ENCODE measurements around the gene CHD2. TPM values are rescaled to one million over a fixed set of nuclear protein-coding genes. Genes with fewer than 3 reads are reported as not detected.
"Not testable (repeated sequence)": the region's sequence is repeated elsewhere in the genome, so short reads cannot be mapped to it uniquely, and the experiment has no call there.

Gene CHD2
- total and polyA plus RNA-seq, 3 experiments from 2014 or later, result 80.3 to 109 (median 99.0) TPM

DNA sequence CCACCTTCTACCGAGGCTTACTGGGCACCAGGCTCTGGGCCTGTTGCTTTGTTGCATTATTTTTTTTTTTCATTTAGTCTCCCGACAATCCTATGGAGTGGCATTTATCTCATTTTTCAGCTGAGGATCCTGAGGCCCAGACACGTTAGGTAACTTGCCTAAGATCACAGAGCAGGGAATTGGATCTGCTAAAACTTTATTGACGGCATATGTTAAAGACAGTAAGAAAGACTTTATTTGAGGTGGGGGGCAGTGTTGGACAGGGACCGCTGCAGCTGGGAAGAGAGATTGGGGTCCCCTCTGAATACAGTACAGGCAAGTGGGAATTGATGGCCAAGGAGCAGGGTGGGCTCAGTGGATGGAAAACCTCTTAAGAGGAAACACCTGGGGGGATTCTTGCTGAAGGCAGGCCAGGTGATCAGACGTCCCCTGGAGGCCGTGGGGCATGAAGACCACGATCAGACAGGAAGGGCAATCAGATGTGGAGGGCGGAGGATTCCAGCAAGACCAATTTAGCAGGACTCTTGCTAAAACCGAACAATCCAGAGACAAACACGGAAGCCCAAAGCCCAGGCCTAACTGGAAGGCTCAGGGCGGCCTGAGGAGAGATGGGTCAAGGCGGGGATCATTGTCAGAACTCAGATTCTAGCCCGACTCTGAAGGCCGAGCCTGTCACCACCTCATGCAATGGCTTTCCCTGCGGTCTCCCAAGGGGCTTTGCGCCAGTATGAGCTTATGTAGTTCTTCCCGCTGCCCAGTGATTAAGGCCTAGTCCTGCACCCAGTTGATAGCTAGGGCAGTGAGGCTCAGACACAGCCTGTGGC, 135.2 kb downstream of the CHD2 start:
- Mint-ChIP-seq H3K36me3 (no peaks in the 10 kb centered on the region), H3K4me1 (peaks cover 13 to 19% (median 14%) of the 10 kb centered on the region in 3 donors), H3K27ac (peak overlapping the region in 4 of 8 donors; percentile 5 to 92 (median 50)), H3K27me3 (peaks cover 2 to 3% of the 10 kb centered on the region in 2 donors), H3K4me3 (peak overlapping the region in 1 of 7 donors; percentile 14), H3K9me3 (no peaks in the 10 kb centered on the region)
- peaks cover 14% of the 10 kb centered on the region for H3K4me1 ChIP-seq (ENCODE audit: insufficient read depth, low read length)
- H3K27me3 ChIP-seq (ENCODE audit: insufficient read depth, low read length, poor library complexity, severe bottlenecking), result no peaks in the 10 kb centered on the region
- no peak for DNase-seq
- H3K36me3 ChIP-seq (ENCODE audit: insufficient read depth, low read length), result no peaks in the 10 kb centered on the region
- ChIA-PET POLR2A (interaction anchor here (1.0 kb wide), 1 partner anchor 13 kb away, joined by 5 read pairs; no protein-coding TSS in a partner anchor), CTCF (interaction anchor here (1.0 to 3.9 kb wide), 12 partner anchors 9 to 1085 kb away, joined by 3 to 34 read pairs (median 4); no protein-coding TSS in a partner anchor)
- H3K27ac ChIP-seq (ENCODE audit: low read depth, low read length), result no peak overlapping the region
- H3K4me3 ChIP-seq (ENCODE audit: low read length), result no peak overlapping the region
- H3K9me3 ChIP-seq (ENCODE audit: low read length), result no peaks in the 10 kb centered on the region

DNA sequence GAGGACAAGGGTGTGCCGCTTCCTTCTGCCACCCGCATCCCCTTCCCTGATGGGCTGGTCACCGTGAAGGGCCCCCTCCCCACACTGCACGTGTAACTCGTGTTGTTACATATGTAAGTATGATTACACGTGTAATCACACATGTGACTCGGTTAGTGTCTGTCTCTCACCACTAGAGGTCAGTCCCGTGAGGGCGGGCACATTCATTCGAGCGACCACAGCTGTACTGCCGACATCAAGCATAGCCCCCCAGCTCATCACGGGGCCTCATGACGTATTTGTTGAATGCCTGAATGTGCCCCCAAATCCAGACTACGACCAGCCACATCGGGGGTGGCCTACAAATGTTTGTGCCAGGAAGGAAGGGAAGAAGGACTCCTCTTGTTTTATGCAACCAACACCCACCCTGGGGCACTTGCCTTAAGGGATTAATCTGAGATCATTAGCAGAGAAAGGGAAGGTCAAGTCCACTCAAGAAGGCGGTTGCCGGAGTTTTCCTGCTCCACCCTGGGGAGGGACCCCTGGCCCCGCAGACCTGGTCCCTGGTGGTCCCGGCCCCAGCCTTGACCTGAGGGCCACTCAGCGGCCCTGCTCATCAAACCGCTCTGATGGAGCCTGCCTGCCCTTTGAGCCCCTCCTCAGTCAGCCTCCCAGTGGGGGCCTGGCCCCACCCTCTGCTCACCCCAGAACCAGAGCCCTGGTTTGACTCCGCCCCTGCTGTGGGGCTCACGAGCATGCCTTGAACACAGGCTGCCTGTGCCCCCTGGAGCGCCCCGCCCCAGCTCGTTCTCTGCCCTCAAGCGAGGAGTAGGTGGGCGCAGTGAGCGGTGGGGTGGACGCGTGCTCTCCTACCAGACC, 136.1 kb downstream of the CHD2 start:
- peak overlapping the region in 5 of 8 donors; percentile 57 to 92 (median 70) for H3K27ac Mint-ChIP-seq
- CTCF ChIA-PET, result interaction anchor here (1.1 to 3.9 kb wide), 12 partner anchors 8 to 1084 kb away, joined by 3 to 34 read pairs (median 4); no protein-coding TSS in a partner anchor
- H3K4me3 ChIP-seq (ENCODE audit: low read length), result peak overlapping the region; percentile 7

DNA sequence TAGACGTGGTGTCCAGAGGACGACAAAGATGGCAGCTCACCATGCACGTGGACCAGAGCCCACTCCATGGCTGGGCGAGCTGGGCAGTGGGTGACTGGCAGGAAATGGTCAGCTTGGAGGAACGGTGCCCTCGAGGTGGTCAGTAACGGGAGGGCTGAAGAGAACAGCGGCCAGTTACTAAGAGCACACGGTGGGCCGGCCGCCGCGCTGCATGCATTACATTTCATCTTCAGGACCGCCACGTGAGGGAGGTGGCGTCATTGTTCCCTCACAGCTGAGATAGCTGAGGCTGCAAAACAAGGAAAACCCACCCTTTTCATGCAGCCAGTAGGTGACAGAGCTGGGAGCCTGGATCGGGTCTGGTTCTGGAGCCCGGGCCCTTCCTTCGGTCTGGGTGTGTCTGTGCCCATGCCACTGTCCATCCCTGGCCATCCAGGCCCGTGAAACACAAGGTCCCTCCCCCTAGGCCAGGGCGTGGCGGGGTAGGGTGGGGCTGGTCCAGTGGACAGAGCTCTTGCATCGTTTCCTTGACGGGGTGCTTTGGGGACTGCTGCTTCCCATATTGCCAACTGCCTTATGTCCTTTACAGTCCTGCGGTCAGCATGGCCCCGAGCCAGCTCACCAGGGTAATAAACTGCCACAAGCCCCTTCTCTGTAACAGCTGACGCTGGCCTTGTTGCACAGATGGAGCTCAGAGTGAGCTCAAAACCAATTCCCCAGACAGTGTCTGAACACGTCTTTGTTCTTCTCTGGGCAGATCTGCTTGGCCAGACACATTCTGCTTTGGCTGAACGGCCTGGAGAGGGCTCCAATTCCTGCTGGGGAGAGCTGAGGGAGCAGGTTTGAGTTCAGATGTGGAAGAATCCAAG, 137.1 kb downstream of the CHD2 start:
- peaks cover 2 to 3% of the 10 kb centered on the region in 2 donors for H3K27me3 Mint-ChIP-seq
- H3K4me3 Mint-ChIP-seq, result no peak overlapping the region
- Histone ChIP-seq H3K36me3 (ENCODE audit: insufficient read depth, low read length) (no peaks in the 10 kb centered on the region), H3K4me1 (ENCODE audit: insufficient read depth, low read length) (peaks cover 10% of the 10 kb centered on the region), H3K27me3 (ENCODE audit: insufficient read depth, low read length, poor library complexity, severe bottlenecking) (no peaks in the 10 kb centered on the region), H3K9me3 (ENCODE audit: low read length) (no peaks in the 10 kb centered on the region), H3K4me3 (ENCODE audit: low read length) (no peak overlapping the region), H3K27ac (ENCODE audit: low read depth, low read length) (no peak overlapping the region)
- H3K27ac Mint-ChIP-seq, result peak overlapping the region in 1 of 8 donors; percentile 43
- POLR2A ChIA-PET, result no interaction called here
- no peak for DNase-seq
- H3K4me1 Mint-ChIP-seq, result peaks cover 8 to 13% (median 8%) of the 10 kb centered on the region in 3 donors
- no peaks in the 10 kb centered on the region for H3K9me3 Mint-ChIP-seq
- CTCF ChIA-PET, result interaction anchor here (1.1 to 3.9 kb wide), 5 partner anchors 10 to 51 kb away, joined by 3 to 34 read pairs (median 4); no protein-coding TSS in a partner anchor
- no peaks in the 10 kb centered on the region for H3K36me3 Mint-ChIP-seq

More for the DNA sequence above, 136.1 kb downstream of the CHD2 start:
- DNase-seq, result peak; percentile 21 to 70 (median 27)
- H3K9me3 ChIP-seq (ENCODE audit: low read length), result no peaks in the 10 kb centered on the region
- Mint-ChIP-seq H3K36me3 (no peaks in the 10 kb centered on the region), H3K4me1 (peaks cover 8 to 13% (median 8%) of the 10 kb centered on the region in 3 donors), H3K9me3 (no peaks in the 10 kb centered on the region), H3K4me3 (peak overlapping the region in 6 of 7 donors; percentile 33 to 87 (median 76)), H3K27me3 (peaks cover 2 to 3% of the 10 kb centered on the region in 2 donors)
- H3K27me3 ChIP-seq (ENCODE audit: insufficient read depth, low read length, poor library complexity, severe bottlenecking), result no peaks in the 10 kb centered on the region
- POLR2A ChIA-PET, result interaction anchor here (1.0 kb wide), 1 partner anchor 12 kb away, joined by 5 read pairs; no protein-coding TSS in a partner anchor
- H3K27ac ChIP-seq (ENCODE audit: low read depth, low read length), result no peak overlapping the region
- no peaks in the 10 kb centered on the region for H3K36me3 ChIP-seq (ENCODE audit: insufficient read depth, low read length)
- H3K4me1 ChIP-seq (ENCODE audit: insufficient read depth, low read length), result peaks cover 10% of the 10 kb centered on the region

DNA sequence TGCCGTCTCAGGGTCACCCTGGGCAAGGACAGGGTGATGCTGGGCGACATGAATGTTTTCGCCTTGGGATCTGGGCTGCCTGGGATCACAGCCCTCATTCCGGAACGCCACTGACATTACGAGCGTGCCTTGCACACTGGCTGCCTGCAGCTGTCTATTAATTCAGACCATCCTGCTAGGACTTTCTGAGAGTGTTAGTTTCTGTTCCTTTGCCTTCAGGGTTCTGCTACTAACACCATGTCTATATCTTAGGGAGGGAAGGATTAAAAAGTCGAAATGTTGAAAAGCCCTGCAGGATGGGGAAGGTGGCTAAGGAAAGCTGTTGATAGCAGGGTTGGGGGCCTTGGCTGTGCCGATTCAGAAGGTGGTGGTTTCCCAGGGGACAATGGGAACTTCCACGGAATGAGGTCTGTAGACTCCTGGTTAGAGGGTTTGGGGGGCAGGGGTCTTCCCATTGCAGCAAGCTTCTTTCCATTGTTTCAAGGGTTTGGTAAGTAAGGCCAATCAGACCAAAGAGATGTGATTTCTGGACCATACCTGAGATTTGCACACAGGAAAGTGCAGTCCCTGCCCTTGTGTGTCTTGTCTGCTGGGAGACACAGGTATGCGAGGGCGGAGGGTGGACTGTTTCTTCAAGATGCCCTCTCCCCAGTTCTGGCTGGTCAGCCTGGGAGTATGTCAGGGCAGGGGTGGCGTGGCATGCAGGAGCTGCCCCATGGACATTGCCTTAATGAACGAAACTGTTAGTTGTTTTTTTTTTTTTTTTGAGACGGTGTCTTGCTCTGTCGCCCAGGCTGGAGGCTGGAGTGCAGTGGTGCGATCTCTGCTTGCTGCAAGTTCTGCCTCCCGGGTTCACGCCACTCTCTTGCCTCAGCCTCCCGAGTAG, 137.9 kb downstream of the CHD2 start:
- Histone ChIP-seq H3K4me1 (ENCODE audit: insufficient read depth, low read length) (peaks cover 10% of the 10 kb centered on the region), H3K36me3 (ENCODE audit: insufficient read depth, low read length) (no peaks in the 10 kb centered on the region), H3K27ac (ENCODE audit: low read depth, low read length) (no peak overlapping the region), H3K9me3 (ENCODE audit: low read length) (no peaks in the 10 kb centered on the region), H3K4me3 (ENCODE audit: low read length) (no peak overlapping the region), H3K27me3 (ENCODE audit: insufficient read depth, low read length, poor library complexity, severe bottlenecking) (no peaks in the 10 kb centered on the region)
- Mint-ChIP-seq H3K27me3 (peaks cover 2 to 7% of the 10 kb centered on the region in 2 donors), H3K36me3 (no peaks in the 10 kb centered on the region), H3K4me1 (peaks cover 8 to 13% (median 8%) of the 10 kb centered on the region in 3 donors), H3K4me3 (no peak overlapping the region), H3K27ac (peak overlapping the region in 1 of 8 donors; percentile 43), H3K9me3 (no peaks in the 10 kb centered on the region)
- CTCF ChIA-PET, result interaction anchor here (1.1 to 3.9 kb wide), 3 partner anchors 9 to 17 kb away, joined by 3 to 34 read pairs (median 4); no protein-coding TSS in a partner anchor
- no peak for DNase-seq
- POLR2A ChIA-PET, result no interaction called here

DNA sequence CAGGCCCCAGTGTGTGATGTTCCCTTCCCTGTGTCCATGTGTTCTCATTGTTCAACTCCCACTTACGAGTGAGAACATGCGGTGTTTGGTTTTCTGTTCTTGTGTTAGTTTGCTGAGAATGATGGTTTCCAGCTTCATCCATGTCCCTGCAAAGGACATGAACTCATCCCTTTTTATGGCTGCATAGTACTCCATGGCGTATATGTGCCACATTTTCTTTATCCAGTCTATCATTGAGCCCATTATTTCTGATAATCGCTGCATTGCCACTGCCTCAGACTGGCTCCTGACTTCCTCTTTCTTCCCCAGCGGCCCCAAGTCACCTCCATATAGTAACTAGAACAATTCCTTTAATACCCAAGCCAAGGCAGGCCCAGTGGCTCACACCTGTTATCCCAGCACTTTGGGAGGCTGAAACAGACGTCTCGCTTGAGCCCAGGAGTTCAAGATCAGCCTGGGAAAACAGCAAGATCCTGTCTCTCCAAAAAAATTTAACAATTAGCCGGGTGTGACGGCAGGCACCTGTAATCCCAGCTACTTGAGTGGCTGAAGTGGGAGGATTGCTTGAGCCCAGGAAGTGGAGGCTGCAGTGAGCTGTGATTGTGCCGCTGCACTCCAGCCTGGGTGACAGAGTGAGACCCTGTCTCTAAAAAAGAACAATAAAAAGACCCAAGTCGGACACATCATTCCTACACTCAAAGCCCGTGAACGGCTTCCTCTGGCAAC, 139.6 kb downstream of the CHD2 start:
- H3K27ac Mint-ChIP-seq; H3K27me3 ChIP-seq (ENCODE audit: insufficient read depth, low read length, poor library complexity, severe bottlenecking); H3K27me3 Mint-ChIP-seq; H3K36me3 Mint-ChIP-seq; H3K27ac ChIP-seq (ENCODE audit: low read depth, low read length); H3K36me3 ChIP-seq (ENCODE audit: insufficient read depth, low read length); H3K4me3 Mint-ChIP-seq; H3K9me3 ChIP-seq (ENCODE audit: low read length); H3K4me3 ChIP-seq (ENCODE audit: low read length); H3K9me3 Mint-ChIP-seq; POLR2A ChIA-PET: not testable (repeated sequence)
- DNase-seq, result peak in 1 of 5 donors; percentile 21
- peaks cover 8 to 12% (median 8%) of the 10 kb centered on the region in 3 donors for H3K4me1 Mint-ChIP-seq
- peaks cover 10% of the 10 kb centered on the region for H3K4me1 ChIP-seq (ENCODE audit: insufficient read depth, low read length)
- CTCF ChIA-PET, result interaction anchor here (1.3 kb wide), 1 partner anchor 10 kb away, joined by 3 read pairs; no protein-coding TSS in a partner anchor

DNA sequence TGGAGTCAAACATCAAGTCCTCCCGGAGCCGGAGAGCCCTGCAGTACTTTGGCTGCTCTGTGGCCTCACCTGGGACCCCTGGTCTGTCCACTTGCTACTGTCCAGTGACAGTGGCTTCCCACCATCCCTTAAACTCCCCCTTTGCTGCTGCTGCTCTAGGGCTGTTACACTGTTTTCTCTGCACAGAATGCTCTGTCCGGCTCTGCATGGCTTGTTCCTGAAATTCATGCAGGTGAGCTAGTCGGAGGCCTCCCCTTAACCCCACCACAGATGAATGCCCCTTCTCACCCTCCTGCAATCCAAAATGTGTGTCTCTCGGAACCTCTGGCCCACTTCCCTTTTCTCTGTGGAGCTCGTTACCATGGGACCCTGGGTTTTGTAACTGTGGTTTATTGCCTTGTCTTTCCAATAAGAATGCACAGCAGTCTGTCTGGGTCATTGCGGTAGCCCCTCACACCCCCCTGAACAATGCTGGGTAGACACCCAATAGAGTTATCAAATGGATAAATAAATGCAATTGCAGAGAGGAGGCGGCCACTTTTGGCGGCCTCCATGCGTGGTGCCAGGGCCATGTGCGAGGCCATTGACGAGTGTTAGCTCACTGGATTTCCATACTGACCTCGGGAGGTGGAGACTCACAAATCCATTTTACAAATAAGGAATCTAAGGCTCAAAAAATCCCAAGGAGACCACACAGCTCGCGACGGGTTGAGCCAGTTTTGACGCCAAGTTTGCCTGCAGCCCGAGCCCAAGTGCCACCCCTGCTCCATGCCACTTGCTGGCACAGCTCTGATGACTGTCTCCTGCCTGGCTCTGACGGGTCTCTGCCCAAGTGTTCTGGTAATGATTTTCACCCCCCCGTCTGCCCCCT, 140.4 kb downstream of the CHD2 start:
- Mint-ChIP-seq H3K36me3 (peaks cover 0 to under 1% (median 0%) of the 10 kb centered on the region in 3 donors), H3K27ac (peak overlapping the region in 2 of 8 donors; percentile 23 to 47), H3K4me1 (peaks cover 5 to 6% (median 6%) of the 10 kb centered on the region in 3 donors), H3K9me3 (no peaks in the 10 kb centered on the region), H3K27me3 (peaks cover 0 to 9% of the 10 kb centered on the region in 2 donors), H3K4me3 (no peak overlapping the region)
- Histone ChIP-seq H3K4me1 (ENCODE audit: insufficient read depth, low read length) (peaks cover 10% of the 10 kb centered on the region), H3K27ac (ENCODE audit: low read depth, low read length) (no peak overlapping the region), H3K36me3 (ENCODE audit: insufficient read depth, low read length) (no peaks in the 10 kb centered on the region), H3K9me3 (ENCODE audit: low read length) (no peaks in the 10 kb centered on the region), H3K4me3 (ENCODE audit: low read length) (no peak overlapping the region), H3K27me3 (ENCODE audit: insufficient read depth, low read length, poor library complexity, severe bottlenecking) (no peaks in the 10 kb centered on the region)
- DNase-seq, result peak in 1 of 5 donors; percentile 21
- CTCF ChIA-PET, result interaction anchor here (1.1 to 1.3 kb wide), 2 partner anchors 9 to 17 kb away, joined by 3 read pairs; no protein-coding TSS in a partner anchor
- POLR2A ChIA-PET, result no interaction called here
